ENCODE measurements around the gene DOCK6. TPM values are rescaled to one million over a fixed set of nuclear protein-coding genes. Genes with fewer than 3 reads are reported as not detected.

The DOCK6 gene
- total RNA-seq, 1 experiment from 2014 or later, result 54.8 TPM

- H3K9me3 Mint-ChIP-seq (ENCODE audit: low read depth, unreplicated experiment), result no peaks in the 10 kb centered on the region
- H3K27ac Mint-ChIP-seq (ENCODE audit: unreplicated experiment), result no peak overlapping the region
- BruUV-seq (replicated peaks), result no TSS peak
- no peaks in the 10 kb centered on the region for H3K4me1 Mint-ChIP-seq (ENCODE audit: low read depth, unreplicated experiment)
- CTCF ChIA-PET, result no interaction called here
- intact Hi-C loops (cut with micrococcal nuclease; ENCODE audit: unreplicated experiment), result no loop called here
- H3K36me3 Mint-ChIP-seq (ENCODE audit: insufficient read depth, unreplicated experiment), result no peaks in the 10 kb centered on the region
- no peak for DNase-seq
- no peak overlapping the region for H3K4me3 Mint-ChIP-seq (ENCODE audit: low read depth, unreplicated experiment)
- H3K27me3 Mint-ChIP-seq (ENCODE audit: unreplicated experiment), result no peaks in the 10 kb centered on the region
- no peak for TF ChIP-seq CTCF (IDR thresholded peaks at IDR 0.05; ENCODE audit: unreplicated experiment)
Observed at GRCh38 chr19:11232555-11232954, 29.8 kb downstream of the DOCK6 start.

GRCh38 chr19:11230621-11231386, 31.5 kb downstream of the DOCK6 start:
- CTCF ChIA-PET, result interaction anchor here (0.6 kb wide), 2 partner anchors 17 to 22 kb away, joined by 3 to 4 read pairs; no protein-coding TSS in a partner anchor
- H3K27ac Mint-ChIP-seq (ENCODE audit: unreplicated experiment), result peak overlapping the region; percentile 2
- no TSS peak for BruUV-seq (replicated peaks)
- H3K36me3 Mint-ChIP-seq (ENCODE audit: insufficient read depth, unreplicated experiment), result peaks cover 6% of the 10 kb centered on the region
- intact Hi-C loops (cut with micrococcal nuclease; ENCODE audit: unreplicated experiment), result no loop called here
- no peak for DNase-seq
- TF ChIP-seq CTCF (IDR thresholded peaks at IDR 0.05; ENCODE audit: unreplicated experiment), result no peak
- no peaks in the 10 kb centered on the region for H3K27me3 Mint-ChIP-seq (ENCODE audit: unreplicated experiment)
- H3K4me1 Mint-ChIP-seq (ENCODE audit: low read depth, unreplicated experiment), result no peaks in the 10 kb centered on the region
- no peaks in the 10 kb centered on the region for H3K9me3 Mint-ChIP-seq (ENCODE audit: low read depth, unreplicated experiment)
- no peak overlapping the region for H3K4me3 Mint-ChIP-seq (ENCODE audit: low read depth, unreplicated experiment)

GRCh38 chr19:11227195-11227886, 35.0 kb downstream of the DOCK6 start:
- Mint-ChIP-seq H3K9me3 (ENCODE audit: low read depth, unreplicated experiment) (no peaks in the 10 kb centered on the region), H3K27me3 (ENCODE audit: unreplicated experiment) (no peaks in the 10 kb centered on the region), H3K4me3 (ENCODE audit: low read depth, unreplicated experiment) (no peak overlapping the region), H3K4me1 (ENCODE audit: low read depth, unreplicated experiment) (no peaks in the 10 kb centered on the region), H3K27ac (ENCODE audit: unreplicated experiment) (peak overlapping the region; percentile 33), H3K36me3 (ENCODE audit: insufficient read depth, unreplicated experiment) (peaks cover 9% of the 10 kb centered on the region)
- intact Hi-C loops (cut with micrococcal nuclease; ENCODE audit: unreplicated experiment), result no loop called here
- TF ChIP-seq CTCF (IDR thresholded peaks at IDR 0.05; ENCODE audit: unreplicated experiment), result no peak
- no TSS peak for BruUV-seq (replicated peaks)
- CTCF ChIA-PET, result interaction anchor here (0.6 kb wide), 2 partner anchors 10 to 15 kb away, joined by 4 to 5 read pairs; no protein-coding TSS in a partner anchor
- peak; percentile 19 for DNase-seq

- TF ChIP-seq CTCF (IDR thresholded peaks at IDR 0.05; ENCODE audit: unreplicated experiment), result no peak
- H3K36me3 Mint-ChIP-seq (ENCODE audit: insufficient read depth, unreplicated experiment), result peaks cover 12% of the 10 kb centered on the region
- no peaks in the 10 kb centered on the region for H3K9me3 Mint-ChIP-seq (ENCODE audit: low read depth, unreplicated experiment)
- intact Hi-C loops (cut with micrococcal nuclease; ENCODE audit: unreplicated experiment), result no loop called here
- no peak for DNase-seq
- no peaks in the 10 kb centered on the region for H3K27me3 Mint-ChIP-seq (ENCODE audit: unreplicated experiment)
- no TSS peak for BruUV-seq (replicated peaks)
- CTCF ChIA-PET, result interaction anchor here (0.6 kb wide), 1 partner anchor 14 kb away, joined by 5 read pairs; no protein-coding TSS in a partner anchor
- no peak overlapping the region for H3K4me3 Mint-ChIP-seq (ENCODE audit: low read depth, unreplicated experiment)
- H3K27ac Mint-ChIP-seq (ENCODE audit: unreplicated experiment), result peak overlapping the region; percentile 33
- H3K4me1 Mint-ChIP-seq (ENCODE audit: low read depth, unreplicated experiment), result no peaks in the 10 kb centered on the region
Observed at GRCh38 chr19:11226716-11227166, 35.6 kb downstream of the DOCK6 start.
